T-helper 2 cell treated with Interferon-gamma antibody and Interleukin-4, amounts not matched to agents 100 ng/mL and 5 ng/mL, for 36 hours (primary cell): Measurements from ENCODE around the gene PIEZO2. TPM values are rescaled to one million over a fixed set of nuclear protein-coding genes. Genes with fewer than 3 reads are reported as not detected.

Experiments used
- intact Hi-C: fragments of 100-400 bp; cut with micrococcal nuclease; formaldehyde crosslinking; loops from one replicate; pipeline ENCODE4 v1.15.1; 2023
- total RNA-seq: library from RNA; stranded (reverse); gene quantifications from 2 replicates; pipeline ENCODE4 v1.2.3, GENCODE V29; 2022

PIEZO2 gene
- total RNA-seq, 1 donor from 2014 or later, result not detected

DNA sequence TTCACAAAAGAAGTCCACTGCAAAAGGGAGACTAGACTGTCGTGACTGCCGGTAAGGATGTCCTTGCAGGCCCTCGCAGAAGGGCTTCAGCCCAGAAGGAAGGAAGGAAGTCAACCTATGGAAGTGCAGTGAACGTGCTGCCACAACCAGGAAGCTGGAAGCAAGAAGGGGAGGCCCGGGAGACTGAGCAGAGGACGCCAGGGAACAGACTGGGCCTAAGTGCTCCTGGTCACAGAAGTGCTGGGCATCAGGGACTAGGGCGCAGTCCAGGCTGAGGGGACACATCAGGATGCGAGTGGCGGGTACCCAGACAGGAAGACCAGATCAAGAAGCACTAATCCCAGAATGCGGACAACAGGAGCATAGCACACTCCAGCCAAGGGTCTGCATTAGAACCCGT lies 78.8 kb downstream of the PIEZO2 start:
- intact Hi-C loops, result no loop called here

DNA sequence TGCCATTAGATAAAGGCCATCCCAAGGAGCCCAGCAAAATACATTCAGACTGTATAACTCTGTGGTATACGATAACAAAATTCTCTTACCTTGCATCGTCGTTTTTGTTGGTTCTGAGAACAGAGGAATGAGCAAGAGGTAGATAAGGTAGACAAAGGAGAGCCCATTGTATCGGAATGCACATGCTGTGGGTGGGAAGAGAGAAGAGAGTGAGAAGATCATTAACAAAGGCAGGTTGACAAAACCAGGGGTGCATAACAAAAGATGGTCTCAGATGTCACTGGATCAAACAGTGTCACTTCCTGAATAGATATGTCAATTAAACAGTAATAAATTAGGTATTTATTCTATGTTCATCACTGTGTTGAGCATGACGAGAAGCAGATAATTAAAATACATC lies 83.3 kb downstream of the PIEZO2 start:
- intact Hi-C loops, result no loop called here

GRCh38 chr18:11064727-11065460 lies 84.5 kb downstream of the PIEZO2 start:
- intact Hi-C loops, result no loop called here

- intact Hi-C loops, result no loop called here
Measured at GRCh38 chr18:11064106-11064505, 85.3 kb downstream of the PIEZO2 start.

- intact Hi-C loops, result no loop called here
Measured at GRCh38 chr18:11055721-11056120, 93.6 kb downstream of the PIEZO2 start.

- intact Hi-C loops, result no loop called here
Measured at GRCh38 chr18:11054497-11054896, 94.9 kb downstream of the PIEZO2 start.

DNA sequence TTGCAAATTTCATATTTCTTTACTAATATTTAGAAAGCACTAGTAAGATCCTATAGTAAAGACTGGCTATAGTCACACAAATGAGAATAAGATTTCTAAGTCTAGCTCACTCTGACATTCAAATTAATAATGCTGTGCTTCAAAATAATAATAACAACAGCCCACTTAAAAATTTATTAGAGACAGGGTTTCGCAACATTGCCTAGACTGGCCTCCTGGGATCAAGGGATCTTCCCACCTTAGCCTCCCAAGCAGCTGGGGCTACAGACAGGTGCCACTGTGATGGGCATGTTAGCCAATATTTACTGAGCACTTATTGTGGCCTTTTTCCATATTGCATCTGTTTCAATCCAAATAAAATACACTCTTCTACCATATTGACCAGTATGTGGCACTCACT lies 96.1 kb downstream of the PIEZO2 start:
- intact Hi-C loops, result no loop called here

- intact Hi-C loops, result no loop called here
Measured at GRCh38 chr18:11052800-11053199, 96.6 kb downstream of the PIEZO2 start.

GRCh38 chr18:11051462-11051861 lies 97.9 kb downstream of the PIEZO2 start:
- intact Hi-C loops, result no loop called here

- intact Hi-C loops, result no loop called here
Measured at GRCh38 chr18:11050966-11051365, 98.4 kb downstream of the PIEZO2 start.

DNA sequence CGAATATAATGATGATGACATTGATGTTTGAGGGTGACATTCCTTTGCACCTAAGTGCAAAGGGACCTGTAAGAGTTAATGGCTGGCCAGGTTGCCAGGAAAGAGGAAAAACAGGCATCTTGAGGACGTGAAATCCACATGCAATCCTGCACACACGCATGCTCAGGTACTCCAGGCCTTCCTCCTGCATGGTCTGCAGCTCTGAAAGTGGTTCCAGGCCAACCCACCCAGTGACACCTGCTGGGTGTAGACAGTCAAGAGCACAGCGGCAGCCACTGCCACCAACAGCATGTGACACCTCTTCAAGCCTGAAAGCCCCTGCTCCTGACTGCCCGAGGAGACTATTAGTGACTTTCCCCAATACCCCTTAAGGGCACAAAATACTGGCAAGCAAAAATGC lies 101.6 kb downstream of the PIEZO2 start:
- intact Hi-C loops, result no loop called here

- intact Hi-C loops, result no loop called here
Measured at GRCh38 chr18:11047156-11047555, 102.2 kb downstream of the PIEZO2 start.

- intact Hi-C loops, result no loop called here
Measured at GRCh38 chr18:11046140-11046539, 103.2 kb downstream of the PIEZO2 start.

DNA sequence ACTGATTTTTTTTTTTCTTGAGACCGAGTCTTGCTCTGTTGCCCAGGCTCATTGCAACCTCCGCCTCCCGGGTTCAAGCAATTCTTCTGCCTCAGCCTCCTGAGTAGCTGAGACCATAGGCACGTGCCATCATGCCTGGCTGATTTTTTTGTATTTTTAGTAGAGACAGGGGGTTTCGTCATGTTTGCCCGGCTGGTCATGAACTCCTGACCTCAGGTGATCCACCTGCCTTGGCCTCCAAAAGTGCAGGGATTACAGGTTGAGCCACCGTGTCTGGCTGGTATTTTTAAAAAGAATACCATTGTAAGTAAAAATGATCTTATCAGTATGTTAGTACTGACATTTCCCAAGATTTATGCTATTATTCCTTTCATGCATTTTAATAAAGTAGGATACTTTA lies 105.7 kb downstream of the PIEZO2 start:
- intact Hi-C loops, result loop anchor here (5.0 kb wide), 1 partner anchor 1071 kb away; no protein-coding TSS in a partner anchor

DNA sequence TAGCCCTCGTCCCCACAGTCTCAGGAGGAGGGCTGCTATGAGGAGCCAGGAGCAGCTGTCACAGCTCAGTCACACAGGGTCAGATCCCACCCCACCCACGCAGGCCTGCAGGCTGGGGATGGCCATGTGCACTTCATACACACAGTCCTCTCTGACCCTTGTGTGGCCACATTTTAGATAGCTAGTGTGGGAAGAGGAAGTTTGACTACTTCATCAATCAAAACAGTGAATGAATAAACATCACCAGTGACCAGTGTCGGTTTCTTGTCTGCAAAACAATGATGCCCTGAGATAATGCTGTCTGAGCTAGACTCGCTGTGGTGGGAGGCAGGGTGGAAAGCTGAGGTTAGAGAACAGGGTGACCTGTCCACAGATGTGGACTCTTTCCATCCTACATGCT lies 107.1 kb downstream of the PIEZO2 start:
- intact Hi-C loops, result loop anchor here (5.0 kb wide), 1 partner anchor 1070 kb away; no protein-coding TSS in a partner anchor

DNA sequence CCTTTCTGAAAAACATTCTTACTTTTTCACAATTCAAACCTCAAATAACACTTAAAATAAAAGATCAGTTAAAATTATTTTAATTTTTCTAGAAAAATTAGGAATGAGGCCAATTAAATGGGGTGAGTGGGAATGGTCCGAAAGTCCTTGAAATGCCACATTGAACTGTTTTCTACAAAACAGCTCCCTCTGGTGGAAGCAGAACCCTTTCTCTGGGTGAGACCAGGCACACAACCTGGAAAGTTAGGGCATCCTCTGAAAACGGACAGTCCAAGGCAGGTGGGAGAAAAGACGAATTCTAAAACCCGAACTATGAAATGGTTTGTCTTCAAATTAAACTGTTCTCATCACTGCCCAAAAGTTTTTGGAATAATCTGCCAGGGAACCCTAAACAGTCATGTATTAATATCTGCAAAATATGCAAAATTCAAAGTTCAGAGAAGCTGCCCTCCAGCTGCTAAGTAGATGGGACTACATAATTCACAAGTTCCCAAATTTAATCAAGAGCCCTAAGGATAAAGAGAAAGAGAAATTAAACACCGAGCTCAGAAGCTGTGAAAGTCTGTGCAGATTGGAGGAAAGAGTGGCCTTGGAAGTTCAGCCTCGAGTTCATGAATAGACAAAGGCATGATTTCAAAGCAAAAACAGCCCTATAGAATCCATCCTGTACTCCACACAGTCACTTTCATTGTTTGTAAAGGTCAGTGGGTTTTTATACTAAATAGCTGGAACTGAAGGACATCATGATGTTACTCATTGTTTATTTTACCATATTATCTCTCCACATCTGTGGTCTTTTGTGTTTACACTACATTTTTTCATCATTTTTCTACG lies 108.3 kb downstream of the PIEZO2 start:
- intact Hi-C loops, result loop anchor here (1.0 to 5.0 kb wide), 3 partner anchors 190 to 1069 kb away; no protein-coding TSS in a partner anchor

DNA sequence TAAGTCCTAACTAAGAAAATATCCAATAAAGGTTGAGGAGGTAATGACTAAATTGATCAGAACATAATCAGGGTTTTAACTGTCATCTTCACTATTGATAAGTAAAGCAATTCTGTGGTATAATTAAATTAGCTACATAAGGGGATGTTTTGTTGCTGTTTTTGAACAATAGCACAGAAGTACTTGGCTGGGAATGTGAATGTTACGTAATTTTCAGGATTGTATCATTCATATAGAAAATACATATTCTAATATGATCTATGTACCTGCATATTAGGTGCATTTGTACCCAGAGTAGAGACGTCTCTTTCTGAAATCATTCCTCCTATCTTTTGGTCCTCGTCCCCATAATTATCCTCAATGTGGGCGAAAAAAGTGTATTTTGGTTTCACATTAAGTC lies 109.0 kb downstream of the PIEZO2 start:
- intact Hi-C loops, result loop anchor here (1.0 to 5.0 kb wide), 3 partner anchors 190 to 1068 kb away; no protein-coding TSS in a partner anchor

DNA sequence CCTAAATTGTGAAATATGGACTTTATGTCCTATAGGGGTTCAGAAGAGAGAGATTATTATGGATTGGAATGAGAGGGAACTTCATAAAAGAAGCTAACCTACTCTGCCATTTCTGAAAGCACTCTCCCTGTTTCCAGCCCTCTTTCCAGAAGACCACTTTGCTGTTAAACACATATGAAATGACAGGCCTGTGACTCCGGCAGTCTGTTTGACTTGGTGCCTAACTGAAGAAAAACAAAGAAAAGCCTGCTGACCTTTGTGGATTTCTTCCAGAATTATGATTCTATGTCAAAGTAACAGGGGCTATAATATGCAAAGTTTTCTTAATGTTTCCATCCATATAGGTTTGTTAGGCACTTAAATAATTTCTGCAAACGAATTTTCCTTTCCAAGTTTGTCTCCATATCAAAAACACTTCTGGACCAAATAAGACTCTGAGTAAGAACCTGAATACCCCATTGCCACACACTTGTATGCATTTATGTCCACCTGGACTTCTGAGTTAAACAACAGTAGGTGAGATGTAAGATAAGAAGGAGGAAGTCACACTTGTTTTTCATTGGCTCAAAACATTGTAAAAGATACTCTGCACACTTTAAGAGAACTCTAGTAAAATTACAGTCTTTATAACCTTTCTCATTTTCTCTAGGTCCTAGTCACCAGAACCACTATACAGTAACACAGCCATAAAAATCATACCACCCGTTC lies 111.7 kb downstream of the PIEZO2 start:
- intact Hi-C loops, result no loop called here

DNA sequence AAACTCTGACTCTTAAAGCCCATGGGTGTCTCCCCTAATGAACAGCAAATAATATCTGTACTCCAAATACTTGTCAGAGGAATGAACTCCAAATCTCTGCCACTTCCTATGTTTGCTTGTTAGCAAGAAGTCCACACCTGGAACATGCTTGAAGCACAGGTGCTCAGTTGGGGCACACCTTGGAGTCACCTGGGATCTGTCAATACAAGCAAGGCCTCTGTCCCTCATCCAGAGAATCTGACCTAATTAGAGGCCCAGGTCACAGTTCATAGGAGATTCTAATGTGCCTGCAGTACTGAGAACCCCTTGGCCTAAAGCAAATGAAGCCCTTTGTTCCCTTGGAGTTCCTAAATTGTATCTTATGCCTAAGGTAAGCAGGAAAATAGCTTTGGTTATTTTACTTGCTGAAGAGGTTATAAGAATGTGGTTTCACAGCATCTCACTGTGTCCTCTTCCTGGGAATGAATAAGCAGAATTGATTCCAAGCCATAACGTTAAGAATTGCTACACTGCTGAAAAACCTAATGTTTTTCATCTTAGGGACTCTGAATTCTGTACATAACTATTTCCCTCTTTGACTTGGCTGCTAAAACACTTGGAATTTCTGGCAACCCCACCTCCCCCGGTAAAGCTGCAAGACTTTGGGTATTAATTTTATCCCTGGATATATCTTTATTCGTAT lies 113.4 kb downstream of the PIEZO2 start:
- intact Hi-C loops, result no loop called here

GRCh38 chr18:11035376-11035775 lies 114.0 kb downstream of the PIEZO2 start:
- intact Hi-C loops, result no loop called here

DNA sequence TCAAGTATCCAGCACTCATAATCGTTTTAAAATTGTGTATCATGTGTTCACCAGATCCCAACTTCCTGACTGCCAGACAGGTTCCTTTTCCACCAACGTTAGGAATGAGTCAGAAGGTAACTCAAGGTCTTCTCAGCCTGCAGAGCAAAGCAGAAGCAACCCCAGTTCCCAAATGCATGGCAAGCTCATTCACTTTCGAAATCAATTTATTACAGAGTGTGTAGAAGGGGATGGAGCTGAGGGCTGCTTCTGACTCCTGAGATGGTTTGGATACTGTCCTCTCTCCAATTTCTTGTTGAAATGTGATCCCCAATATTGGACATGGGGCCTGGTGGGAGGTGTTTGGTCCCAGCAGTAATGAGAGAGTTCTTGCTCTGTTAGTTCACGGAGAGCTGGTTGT lies 114.5 kb downstream of the PIEZO2 start:
- intact Hi-C loops, result no loop called here
